Calu3 (cell line): ENCODE measurements around the gene TENT4A. TPM values are rescaled to one million over a fixed set of nuclear protein-coding genes. Genes with fewer than 3 reads are reported as not detected.
A peak's percentile ranks its signal among the peaks of the same experiment; 100 is the strongest.

ENCODE experiments used
- BruUV-seq: library from RNA; stranded (reverse); fragments of 400-500 nt; replicated peaks from 2 replicates; lab custom pipeline; 2021; lab: Mats Ljungman, UMichigan
- CTCF ChIA-PET: fragments of 300-600 bp; sonication (Branson Sonifier 250); formaldehyde crosslinking; loops from one replicate; lab custom pipeline; 2022; ENCODE audit warnings: antibody characterized with exemption; lab: Charles Lee
- DNase-seq: peaks from one replicate; pipeline ENCODE4 v3.0.0; 2022
- H3K27ac Mint-ChIP-seq: one replicate; pipeline ENCODE4 v1.8.0; 2022; ENCODE audit warnings: mixed read lengths; ENCODE audit not compliant: unreplicated experiment
- H3K27me3 Mint-ChIP-seq: one replicate; pipeline ENCODE4 v1.8.0; 2022; ENCODE audit warnings: mixed read lengths; ENCODE audit not compliant: unreplicated experiment
- H3K36me3 Mint-ChIP-seq: one replicate; pipeline ENCODE4 v1.8.0; 2022; ENCODE audit warnings: mild to moderate bottlenecking, moderate library complexity, mixed read lengths; ENCODE audit not compliant: insufficient read depth, unreplicated experiment
- H3K4me1 Mint-ChIP-seq: one replicate; pipeline ENCODE4 v1.8.0; 2022; ENCODE audit warnings: mild to moderate bottlenecking, low read depth, mixed read lengths; ENCODE audit not compliant: unreplicated experiment
- H3K4me3 Mint-ChIP-seq: one replicate; pipeline ENCODE4 v1.8.0; 2022; ENCODE audit warnings: mild to moderate bottlenecking, low read depth, moderate library complexity, mixed read lengths; ENCODE audit not compliant: unreplicated experiment
- H3K9me3 Mint-ChIP-seq: one replicate; pipeline ENCODE4 v1.8.0; 2022; ENCODE audit warnings: low read depth, mixed read lengths; ENCODE audit not compliant: unreplicated experiment
- intact Hi-C: fragments of 100-400 bp; cut with micrococcal nuclease; formaldehyde crosslinking; loops from one replicate; pipeline ENCODE4 v1.10.0; 2022; ENCODE audit not compliant: unreplicated experiment
- total RNA-seq: library from RNA; stranded (reverse); gene quantifications from 2 replicates; pipeline ENCODE4 v1.2.3, GENCODE V29; 2022
- TF ChIP-seq, protein P1 (sequence below): fragments of 200-600 bp; IDR thresholded peaks from one replicate; pipeline ENCODE4 v1.8.0; 2022; ENCODE audit warnings: antibody characterized with exemption; ENCODE audit not compliant: unreplicated experiment

Gene TENT4A
- total RNA-seq, 1 experiment from 2014 or later = 39.9 TPM

DNA sequence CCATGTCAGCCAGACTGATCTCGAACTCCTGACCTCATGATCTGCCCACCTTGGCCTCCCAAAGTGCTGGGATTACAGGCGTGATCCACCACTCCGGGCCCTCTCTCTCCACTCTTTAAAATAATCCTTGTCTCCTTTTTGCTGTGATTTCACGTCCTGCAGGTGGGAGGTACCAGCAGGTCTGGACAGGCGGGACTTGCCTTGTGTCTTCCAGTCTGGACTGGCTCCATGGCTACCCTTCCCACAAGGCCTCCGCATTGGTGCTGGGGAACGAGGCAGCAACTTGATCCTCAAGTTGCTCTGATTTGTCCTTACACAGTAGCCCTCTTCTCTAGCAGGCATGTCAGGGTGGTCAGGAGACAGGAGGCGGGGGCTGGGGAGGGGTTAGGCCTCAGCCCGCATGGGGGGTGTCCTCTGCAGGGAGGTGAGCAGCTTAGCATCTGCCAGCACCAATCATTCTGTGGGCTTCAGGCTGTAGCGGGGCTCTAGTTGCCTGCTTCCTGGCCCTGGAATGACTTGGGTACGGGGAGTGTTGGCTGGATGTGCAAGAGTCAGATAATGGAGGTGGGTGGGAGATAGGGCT lies 54.3 kb downstream of the TENT4A start:
- CTCF ChIA-PET = interaction anchor here (0.6 kb wide), 1 partner anchor 1233 kb away, joined by 4 read pairs; no protein-coding TSS in a partner anchor
- BruUV-seq = no TSS peak
- H3K9me3 Mint-ChIP-seq = no peaks in the 10 kb centered on the region
- intact Hi-C loops = loop anchor here (2.0 to 5.0 kb wide), 2 partner anchors 55 to 979 kb away; no protein-coding TSS in a partner anchor
- H3K27ac Mint-ChIP-seq = peak overlapping the region; percentile 20
- H3K36me3 Mint-ChIP-seq = no peaks in the 10 kb centered on the region
- H3K4me3 Mint-ChIP-seq = peak overlapping the region; percentile 25
- H3K4me1 Mint-ChIP-seq = peaks cover 20% of the 10 kb centered on the region
- H3K27me3 Mint-ChIP-seq = no peaks in the 10 kb centered on the region
- DNase-seq = no peak
- TF ChIP-seq, protein P1, sequence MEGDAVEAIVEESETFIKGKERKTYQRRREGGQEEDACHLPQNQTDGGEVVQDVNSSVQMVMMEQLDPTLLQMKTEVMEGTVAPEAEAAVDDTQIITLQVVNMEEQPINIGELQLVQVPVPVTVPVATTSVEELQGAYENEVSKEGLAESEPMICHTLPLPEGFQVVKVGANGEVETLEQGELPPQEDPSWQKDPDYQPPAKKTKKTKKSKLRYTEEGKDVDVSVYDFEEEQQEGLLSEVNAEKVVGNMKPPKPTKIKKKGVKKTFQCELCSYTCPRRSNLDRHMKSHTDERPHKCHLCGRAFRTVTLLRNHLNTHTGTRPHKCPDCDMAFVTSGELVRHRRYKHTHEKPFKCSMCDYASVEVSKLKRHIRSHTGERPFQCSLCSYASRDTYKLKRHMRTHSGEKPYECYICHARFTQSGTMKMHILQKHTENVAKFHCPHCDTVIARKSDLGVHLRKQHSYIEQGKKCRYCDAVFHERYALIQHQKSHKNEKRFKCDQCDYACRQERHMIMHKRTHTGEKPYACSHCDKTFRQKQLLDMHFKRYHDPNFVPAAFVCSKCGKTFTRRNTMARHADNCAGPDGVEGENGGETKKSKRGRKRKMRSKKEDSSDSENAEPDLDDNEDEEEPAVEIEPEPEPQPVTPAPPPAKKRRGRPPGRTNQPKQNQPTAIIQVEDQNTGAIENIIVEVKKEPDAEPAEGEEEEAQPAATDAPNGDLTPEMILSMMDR = no peak

DNA sequence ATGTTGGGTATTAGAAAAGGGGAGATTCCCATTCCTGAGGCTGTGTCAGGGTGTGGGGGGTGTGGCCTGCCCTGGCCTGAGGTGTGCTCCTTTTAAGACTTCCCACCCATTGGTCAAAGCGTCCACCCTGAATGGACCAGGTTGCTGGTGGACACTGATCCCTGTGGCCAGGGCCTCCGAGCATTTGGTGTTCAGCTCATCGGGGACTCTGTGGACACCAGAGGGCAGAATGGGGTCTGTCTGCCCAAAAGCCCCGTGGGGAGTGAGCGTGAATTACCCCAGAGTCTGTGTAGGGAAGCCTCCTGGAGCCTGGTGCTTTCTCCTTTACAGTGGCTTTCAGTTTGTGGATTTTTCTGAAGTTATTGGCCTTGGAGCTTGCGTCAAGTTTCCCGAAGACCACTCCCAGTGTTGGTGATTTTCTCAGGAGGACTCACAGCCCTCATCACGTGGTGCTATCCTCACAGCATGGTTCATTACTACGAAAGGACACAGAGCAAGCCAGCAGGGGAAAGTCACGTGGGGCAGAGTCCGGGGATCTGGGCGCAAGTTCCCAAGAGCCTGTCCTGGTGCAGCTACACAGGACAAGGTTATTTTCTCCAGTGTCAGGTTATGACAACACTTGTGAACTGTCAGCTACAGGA lies 55.5 kb downstream of the TENT4A start:
- H3K9me3 Mint-ChIP-seq = no peaks in the 10 kb centered on the region
- CTCF ChIA-PET = no interaction called here
- H3K4me3 Mint-ChIP-seq = no peak overlapping the region
- intact Hi-C loops = loop anchor here (5.0 kb wide), 1 partner anchor 54 kb away; no protein-coding TSS in a partner anchor
- H3K36me3 Mint-ChIP-seq = no peaks in the 10 kb centered on the region
- TF ChIP-seq, protein P1 = no peak
- no peak overlapping the region for H3K27ac Mint-ChIP-seq
- no peak for DNase-seq
- no peaks in the 10 kb centered on the region for H3K27me3 Mint-ChIP-seq
- no TSS peak for BruUV-seq
- H3K4me1 Mint-ChIP-seq = peaks cover 20% of the 10 kb centered on the region

DNA sequence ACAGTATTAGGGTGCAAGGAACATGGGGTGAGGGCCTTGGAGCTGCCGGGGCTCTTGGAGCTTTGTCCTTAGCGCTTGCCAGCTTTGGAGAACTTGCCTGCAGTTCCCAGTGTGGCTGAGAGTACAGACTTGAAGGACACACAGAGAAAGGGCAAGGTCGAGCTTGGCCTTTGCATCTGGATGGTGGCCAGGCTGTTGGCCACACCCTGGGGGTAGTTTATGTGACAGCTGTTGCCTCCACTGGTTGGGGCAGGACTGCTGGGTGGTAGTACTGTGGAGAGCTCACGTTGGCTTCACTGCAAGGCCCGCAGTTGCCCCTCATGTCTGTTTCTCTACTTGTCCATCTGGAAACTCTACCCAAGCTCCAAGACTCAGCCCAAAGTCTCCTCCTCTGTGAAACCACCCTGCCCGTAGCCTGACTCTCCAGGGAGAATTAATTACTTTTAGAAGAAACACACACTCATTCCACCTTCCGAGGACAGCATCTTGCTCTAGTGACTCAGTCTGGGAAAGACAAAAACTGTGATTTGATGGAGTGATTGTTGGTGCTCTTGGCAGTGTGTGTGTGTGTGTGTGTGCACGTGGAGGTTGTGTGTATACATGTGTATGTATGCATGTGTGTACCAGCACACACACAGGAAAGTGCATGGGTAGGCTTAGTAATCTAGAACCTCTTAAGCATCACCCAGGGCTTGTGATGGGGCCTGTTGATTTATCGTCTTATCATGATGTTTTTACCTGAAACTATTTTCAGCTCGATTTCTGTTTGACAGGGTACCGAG lies 57.8 kb downstream of the TENT4A start:
- CTCF ChIA-PET = no interaction called here
- H3K27me3 Mint-ChIP-seq = no peaks in the 10 kb centered on the region
- TF ChIP-seq, protein P1 = no peak
- no peaks in the 10 kb centered on the region for H3K9me3 Mint-ChIP-seq
- intact Hi-C loops = no loop called here
- H3K27ac Mint-ChIP-seq = no peak overlapping the region
- peaks cover 7% of the 10 kb centered on the region for H3K36me3 Mint-ChIP-seq
- BruUV-seq = no TSS peak
- no peak overlapping the region for H3K4me3 Mint-ChIP-seq
- H3K4me1 Mint-ChIP-seq = peaks cover 13% of the 10 kb centered on the region
- no peak for DNase-seq

DNA sequence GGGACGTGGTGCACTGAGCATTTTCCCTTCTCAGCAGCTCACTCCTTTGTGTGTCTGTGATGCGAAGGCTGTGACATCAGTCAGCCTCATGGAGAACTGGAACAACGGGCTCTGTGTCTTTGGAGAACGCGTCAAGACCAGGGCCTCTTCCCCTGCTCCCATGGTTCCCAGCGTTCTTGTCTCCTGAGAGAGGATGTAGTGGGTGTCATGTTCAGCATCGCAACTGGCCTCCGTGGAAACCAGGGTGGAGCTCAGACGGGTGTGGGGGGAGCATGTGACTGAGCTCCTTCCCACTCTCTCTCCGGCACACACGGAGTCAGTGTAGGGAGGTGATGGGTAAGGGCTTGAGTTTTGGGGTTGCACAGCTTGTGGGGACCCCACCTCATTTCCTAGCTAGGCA lies 59.7 kb downstream of the TENT4A start:
- TF ChIP-seq, protein P1 = no peak

More for the DNA sequence above, 59.7 kb downstream of the TENT4A start:
- intact Hi-C loops = no loop called here
- no peak for DNase-seq
- Mint-ChIP-seq H3K27me3 (no peaks in the 10 kb centered on the region), H3K36me3 (peaks cover 7% of the 10 kb centered on the region), H3K4me3 (no peak overlapping the region), H3K27ac (no peak overlapping the region), H3K9me3 (no peaks in the 10 kb centered on the region), H3K4me1 (peaks cover under 1% of the 10 kb centered on the region)
- CTCF ChIA-PET = no interaction called here
- no TSS peak for BruUV-seq
